Activated T-cell treated with anti-CD3 and anti-CD28 coated beads, Interleukin-2, amount 50 U/mL, for 72 hours (primary cell): ENCODE data around the gene KCNH3. TPM values are rescaled to one million over a fixed set of nuclear protein-coding genes. Genes with fewer than 3 reads are reported as not detected.
"Not testable (repeated sequence)": the region's sequence is repeated elsewhere in the genome, so short reads cannot be mapped to it uniquely, and the experiment has no call there.

Experiments
- ATAC-seq, 2 donors: fragments of 150-1000 bp; cut with Tn5 transposase; replicated peaks in 1 of 2; 2 replicates each; pipeline ENCODE4 v1.10.0; 2021; ENCODE audit warnings: moderate library complexity in 2 of 2, mild to moderate bottlenecking in 1 of 2
- DNase-seq, 2 donors: peaks; one replicate each; pipeline ENCODE4 v3.0.0; 2021 to 2022; ENCODE audit warnings: mixed read lengths in 1 of 2
- H3K27ac Mint-ChIP-seq: one replicate; pipeline ENCODE4 v1.8.0; 2022; ENCODE audit warnings: mild to moderate bottlenecking, moderate library complexity, mixed read lengths
- H3K27me3 Mint-ChIP-seq: one replicate; pipeline ENCODE4 v1.8.0; 2022; ENCODE audit warnings: low read depth, mixed read lengths
- H3K36me3 Mint-ChIP-seq, 2 donors: one replicate each; pipeline ENCODE4 v1.8.0; 2022; ENCODE audit warnings: mixed read lengths in 2 of 2, mild to moderate bottlenecking in 1 of 2; ENCODE audit not compliant: insufficient read depth in 2 of 2
- H3K4me1 Mint-ChIP-seq: one replicate; pipeline ENCODE4 v1.8.0; 2022; ENCODE audit warnings: low read depth, mixed read lengths
- H3K4me3 Mint-ChIP-seq, 2 donors: one replicate each; pipeline ENCODE4 v1.8.0; 2022; ENCODE audit warnings: mild to moderate bottlenecking in 2 of 2, mixed read lengths in 2 of 2, moderate library complexity in 2 of 2
- H3K9me3 Mint-ChIP-seq, 2 donors: one replicate each; pipeline ENCODE4 v1.8.0; 2022; ENCODE audit warnings: mixed read lengths in 2 of 2
- total RNA-seq, 2 donors: library from RNA; stranded (reverse); gene quantifications; one replicate each; pipeline ENCODE4 v1.2.3, GENCODE V29; 2022

The KCNH3 gene
- total RNA-seq, 2 donors from 2014 or later, result 1.5 to 1.7 TPM

- no peaks in the 10 kb centered on the region for H3K4me1 Mint-ChIP-seq
- no peaks in the 10 kb centered on the region for H3K27me3 Mint-ChIP-seq
- ATAC-seq (no peak), DNase-seq (no peak)
- no peaks in the 10 kb centered on the region for H3K36me3 Mint-ChIP-seq
- H3K4me3 Mint-ChIP-seq, result no peak overlapping the region
- H3K9me3 Mint-ChIP-seq, result no peaks in the 10 kb centered on the region
- H3K27ac Mint-ChIP-seq, result no peak overlapping the region
Measured at GRCh38 chr12:49512546-49512945, 26.3 kb upstream of the KCNH3 start.

- Mint-ChIP-seq H3K4me3 (no peak overlapping the region), H3K9me3 (no peaks in the 10 kb centered on the region), H3K27me3 (no peaks in the 10 kb centered on the region), H3K4me1 (peaks cover 10% of the 10 kb centered on the region), H3K27ac (no peak overlapping the region), H3K36me3 (no peaks in the 10 kb centered on the region)
- DNase-seq (no peak), ATAC-seq (no peak)
Measured at GRCh38 chr12:49515266-49515665, 23.6 kb upstream of the KCNH3 start.

GRCh38 chr12:49518914-49519573 is 19.8 kb upstream of the KCNH3 start:
- Mint-ChIP-seq H3K36me3 (no peaks in the 10 kb centered on the region), H3K9me3 (no peaks in the 10 kb centered on the region), H3K27me3 (no peaks in the 10 kb centered on the region), H3K4me1 (peaks cover 10% of the 10 kb centered on the region), H3K4me3 (peak overlapping the region; percentile 16 to 50), H3K27ac (peak overlapping the region; percentile 83)
- no peak for DNase-seq
- peak; percentile 50 to 74 for ATAC-seq

- DNase-seq (no peak), ATAC-seq (no peak)
- Mint-ChIP-seq H3K27ac (no peak overlapping the region), H3K27me3 (no peaks in the 10 kb centered on the region), H3K4me3 (peak overlapping the region in 1 of 2 donors; percentile 22), H3K36me3 (no peaks in the 10 kb centered on the region), H3K4me1 (peaks cover 10% of the 10 kb centered on the region), H3K9me3 (no peaks in the 10 kb centered on the region)
Measured at GRCh38 chr12:49519574-49519936, 19.3 kb upstream of the KCNH3 start.

GRCh38 chr12:49521389-49521788 is 17.4 kb upstream of the KCNH3 start:
- DNase-seq (no peak), ATAC-seq (no peak)
- Mint-ChIP-seq H3K27me3 (no peaks in the 10 kb centered on the region), H3K4me3 (no peak overlapping the region), H3K9me3 (no peaks in the 10 kb centered on the region), H3K36me3 (no peaks in the 10 kb centered on the region), H3K4me1 (peaks cover 10% of the 10 kb centered on the region), H3K27ac (no peak overlapping the region)

- no peak overlapping the region for H3K4me3 Mint-ChIP-seq
- H3K27ac Mint-ChIP-seq, result no peak overlapping the region
- DNase-seq, result no peak
- no peaks in the 10 kb centered on the region for H3K27me3 Mint-ChIP-seq
- H3K4me1 Mint-ChIP-seq, result peaks cover 1% of the 10 kb centered on the region
- ATAC-seq, result no peak
- H3K9me3 Mint-ChIP-seq, result no peaks in the 10 kb centered on the region
- H3K36me3 Mint-ChIP-seq, result no peaks in the 10 kb centered on the region
Measured at GRCh38 chr12:49524660-49525324, 14.0 kb upstream of the KCNH3 start.

GRCh38 chr12:49525942-49526341 is 12.9 kb upstream of the KCNH3 start:
- no peaks in the 10 kb centered on the region for H3K9me3 Mint-ChIP-seq
- no peaks in the 10 kb centered on the region for H3K4me1 Mint-ChIP-seq
- DNase-seq (no peak), ATAC-seq (no peak)
- H3K4me3 Mint-ChIP-seq, result no peak overlapping the region
- H3K27ac Mint-ChIP-seq, result no peak overlapping the region
- H3K27me3 Mint-ChIP-seq, result no peaks in the 10 kb centered on the region
- no peaks in the 10 kb centered on the region for H3K36me3 Mint-ChIP-seq

- Mint-ChIP-seq H3K36me3 (no peaks in the 10 kb centered on the region), H3K4me1 (no peaks in the 10 kb centered on the region), H3K9me3 (no peaks in the 10 kb centered on the region), H3K27ac (no peak overlapping the region), H3K4me3 (no peak overlapping the region), H3K27me3 (no peaks in the 10 kb centered on the region)
- DNase-seq (no peak), ATAC-seq (no peak)
Measured at GRCh38 chr12:49527361-49528130, 11.3 kb upstream of the KCNH3 start.

GRCh38 chr12:49529414-49529813 is 9.4 kb upstream of the KCNH3 start:
- no peak for ATAC-seq
- H3K36me3 Mint-ChIP-seq, result no peaks in the 10 kb centered on the region
- no peak for DNase-seq
- no peaks in the 10 kb centered on the region for H3K9me3 Mint-ChIP-seq
- no peaks in the 10 kb centered on the region for H3K4me1 Mint-ChIP-seq
- H3K4me3 Mint-ChIP-seq, result no peak overlapping the region
- H3K27me3 Mint-ChIP-seq, result no peaks in the 10 kb centered on the region
- H3K27ac Mint-ChIP-seq, result no peak overlapping the region

- no peak overlapping the region for H3K27ac Mint-ChIP-seq
- no peak for ATAC-seq
- no peak for DNase-seq
- no peaks in the 10 kb centered on the region for H3K9me3 Mint-ChIP-seq
- H3K36me3 Mint-ChIP-seq, result no peaks in the 10 kb centered on the region
- H3K27me3 Mint-ChIP-seq, result peaks cover 4% of the 10 kb centered on the region
- H3K4me3 Mint-ChIP-seq, result no peak overlapping the region
- H3K4me1 Mint-ChIP-seq, result peaks cover under 1% of the 10 kb centered on the region
Measured at GRCh38 chr12:49531745-49532144, 7.1 kb upstream of the KCNH3 start.

GRCh38 chr12:49533331-49533730 is 5.5 kb upstream of the KCNH3 start:
- H3K36me3 Mint-ChIP-seq, result no peaks in the 10 kb centered on the region
- ATAC-seq (no peak), DNase-seq (no peak)
- no peak overlapping the region for H3K4me3 Mint-ChIP-seq
- no peaks in the 10 kb centered on the region for H3K9me3 Mint-ChIP-seq
- H3K27ac Mint-ChIP-seq, result no peak overlapping the region
- H3K4me1 Mint-ChIP-seq, result peaks cover 4% of the 10 kb centered on the region
- peaks cover 19% of the 10 kb centered on the region for H3K27me3 Mint-ChIP-seq

GRCh38 chr12:49534122-49534521 is 4.7 kb upstream of the KCNH3 start:
- not testable (repeated sequence) for H3K36me3 Mint-ChIP-seq, H3K27ac Mint-ChIP-seq, H3K9me3 Mint-ChIP-seq, ATAC-seq, H3K4me1 Mint-ChIP-seq, DNase-seq, H3K4me3 Mint-ChIP-seq
- peaks cover 19% of the 10 kb centered on the region for H3K27me3 Mint-ChIP-seq

GRCh38 chr12:49534731-49535278 is 4.0 kb upstream of the KCNH3 start:
- no peak overlapping the region for H3K4me3 Mint-ChIP-seq
- H3K27ac Mint-ChIP-seq, result no peak overlapping the region
- peaks cover 8% of the 10 kb centered on the region for H3K4me1 Mint-ChIP-seq
- ATAC-seq (no peak), DNase-seq (no peak)
- H3K36me3 Mint-ChIP-seq, result no peaks in the 10 kb centered on the region
- no peaks in the 10 kb centered on the region for H3K9me3 Mint-ChIP-seq
- peaks cover 22% of the 10 kb centered on the region for H3K27me3 Mint-ChIP-seq
